ENCODE data around the gene RGS6.

Gene RGS6

DNA sequence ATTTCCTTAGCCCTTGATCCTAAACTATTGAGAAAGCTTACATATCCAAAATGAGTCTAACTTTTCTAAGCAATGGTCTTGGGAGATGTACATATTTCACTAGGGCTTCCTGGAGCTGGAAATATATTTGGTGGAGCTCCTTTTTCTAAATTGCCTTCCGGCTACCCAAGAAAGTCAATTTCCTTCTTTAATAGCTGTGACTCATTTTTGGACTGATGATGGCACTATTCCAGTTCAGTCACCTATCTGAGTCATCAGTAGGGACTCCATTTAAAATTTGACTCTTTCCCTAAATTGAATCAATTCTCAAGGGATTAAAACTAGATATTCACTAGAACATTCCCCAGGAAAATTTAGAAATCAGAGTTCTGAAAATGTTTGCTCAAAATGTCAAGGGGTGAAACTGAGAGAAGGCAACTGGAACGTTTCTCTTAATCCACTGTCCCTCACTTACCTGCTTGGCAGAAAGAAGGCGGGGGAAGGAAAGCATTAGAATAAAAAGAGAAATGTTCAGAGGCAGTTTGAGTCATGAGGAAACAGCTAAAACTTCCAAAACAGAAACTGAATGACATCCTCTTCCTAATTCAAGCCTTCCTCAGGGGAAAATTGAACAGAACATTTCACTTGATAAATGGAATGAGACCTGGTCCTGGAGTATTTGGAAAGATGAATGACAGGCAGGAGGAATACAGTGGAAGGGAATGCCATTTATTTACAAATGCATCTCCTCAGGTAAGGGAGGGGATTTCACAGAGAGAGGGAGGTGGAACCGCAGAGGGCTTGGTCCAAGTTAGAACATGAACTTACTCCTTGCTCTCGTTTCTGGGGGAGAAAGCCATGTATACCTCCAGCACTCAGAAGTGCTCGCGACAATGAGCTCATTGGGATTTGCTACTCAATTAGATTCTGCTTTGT is 91.2 kb downstream of the RGS6 start:
- no peak for DNase-seq

DNA sequence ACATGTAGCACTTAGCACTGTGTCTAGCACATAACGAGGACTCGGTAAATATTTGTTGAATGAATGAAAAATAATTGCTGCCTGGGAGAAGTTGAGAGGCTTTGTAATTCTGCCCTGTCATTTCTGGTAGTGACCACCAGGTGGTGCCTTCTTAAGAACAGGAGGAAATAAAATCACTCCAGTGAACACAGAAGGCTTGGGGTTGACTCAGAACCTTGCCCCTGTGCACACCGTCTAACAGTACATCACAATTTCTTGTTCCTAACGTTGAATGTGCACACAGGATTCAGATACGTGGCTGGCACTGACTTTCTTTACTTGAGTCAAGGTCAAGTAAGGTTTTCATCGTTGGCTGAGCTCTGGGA is 91.8 kb downstream of the RGS6 start:
- DNase-seq: peak in 1 of 2 donors; percentile 19

DNA sequence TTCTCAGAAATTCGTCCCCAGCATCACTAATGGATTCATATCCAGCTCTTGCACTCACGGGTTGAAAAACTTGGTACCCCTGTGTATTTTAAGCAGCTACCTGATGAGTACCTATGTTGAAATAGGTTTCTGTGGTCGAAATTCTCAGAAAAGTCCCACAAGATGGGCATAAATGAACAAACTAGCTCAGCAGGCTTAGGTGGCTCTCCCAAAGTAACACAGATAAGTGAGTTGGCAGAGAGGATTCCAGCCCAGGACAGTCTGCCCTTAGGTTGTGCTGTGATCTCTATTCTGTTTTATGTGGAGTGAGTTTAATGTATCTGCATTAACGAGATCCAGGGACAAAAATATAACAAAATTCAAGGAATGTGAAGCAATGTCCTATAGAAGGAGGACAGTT is 92.3 kb downstream of the RGS6 start:
- DNase-seq: no peak

DNA sequence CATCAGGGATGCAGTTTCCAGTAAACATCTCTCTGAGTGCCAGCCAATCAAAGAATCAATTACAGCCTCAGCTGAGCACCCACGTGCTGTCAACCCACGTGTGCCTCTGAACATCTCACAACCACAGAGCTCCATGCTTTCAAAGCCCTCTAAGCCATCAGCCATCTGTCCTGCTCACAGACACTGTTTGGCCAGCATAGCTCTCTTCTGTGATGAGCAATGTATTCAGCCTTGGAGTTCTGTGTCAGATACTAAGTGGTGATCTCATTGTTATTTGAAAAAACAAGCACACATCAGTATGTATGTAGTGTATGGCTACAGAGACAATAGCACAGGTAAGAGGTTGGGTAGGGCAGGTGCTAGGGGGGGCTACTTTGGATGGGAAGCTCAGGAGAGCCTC is 94.3 kb downstream of the RGS6 start:
- no peak for DNase-seq

DNA sequence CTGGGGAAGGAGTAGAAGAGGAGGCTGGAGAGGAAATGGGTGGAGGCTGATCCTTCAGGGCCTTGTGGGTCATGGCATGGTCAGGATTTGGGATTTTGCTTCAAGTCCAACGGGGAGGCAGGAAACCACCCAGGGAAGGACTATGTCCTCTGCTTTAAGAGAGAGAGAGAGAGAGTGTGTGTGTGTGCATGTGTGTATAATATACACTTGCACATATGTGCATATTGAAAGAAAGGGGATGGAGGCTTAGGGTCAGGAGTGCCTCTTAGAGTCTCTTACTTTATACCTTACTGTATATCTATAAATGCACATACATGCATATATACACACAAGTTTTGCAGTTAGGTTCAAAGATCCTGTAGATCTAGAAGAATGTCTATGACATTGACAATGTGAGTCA is 94.8 kb downstream of the RGS6 start:
- DNase-seq: no peak

DNA sequence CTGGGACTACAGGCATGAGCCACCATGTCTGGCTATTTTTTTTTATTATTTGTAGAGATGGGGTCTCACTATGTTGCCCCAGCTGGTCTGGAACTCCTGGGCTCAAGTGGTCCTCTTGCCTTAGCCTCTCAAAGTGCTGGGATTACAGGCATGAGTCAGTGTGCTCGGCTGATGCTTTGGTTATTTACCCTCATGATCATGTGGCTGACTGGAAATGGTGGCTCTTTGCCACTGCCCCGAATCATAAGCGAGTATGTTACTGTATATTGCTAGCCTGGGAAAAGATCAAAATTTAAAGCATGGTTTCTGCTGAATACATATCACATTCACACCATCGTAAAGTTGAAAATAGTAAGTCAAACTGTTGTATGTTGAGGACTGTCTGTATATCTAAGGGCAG is 101.1 kb downstream of the RGS6 start:
- DNase-seq: no peak

DNA sequence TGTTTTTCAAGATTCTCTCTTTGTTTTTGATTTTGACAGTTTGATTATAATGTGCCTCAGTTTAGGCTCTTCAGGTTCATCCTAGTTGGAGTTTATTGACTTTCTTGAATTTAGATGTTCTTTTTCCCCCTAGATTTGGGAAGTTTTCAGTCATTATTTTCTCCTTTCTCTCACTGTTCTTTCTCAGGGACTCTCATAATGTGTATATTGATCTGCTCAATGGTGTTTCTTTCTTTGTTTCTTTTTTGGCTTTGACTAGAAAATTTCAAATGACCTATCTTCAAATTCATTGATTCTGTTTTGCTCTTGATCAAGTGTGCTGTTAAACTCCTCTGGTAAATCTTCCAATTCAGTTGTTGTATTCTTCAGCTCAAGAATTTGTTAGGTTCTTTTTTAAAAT is 108.3 kb downstream of the RGS6 start:
- no peak for DNase-seq

DNA sequence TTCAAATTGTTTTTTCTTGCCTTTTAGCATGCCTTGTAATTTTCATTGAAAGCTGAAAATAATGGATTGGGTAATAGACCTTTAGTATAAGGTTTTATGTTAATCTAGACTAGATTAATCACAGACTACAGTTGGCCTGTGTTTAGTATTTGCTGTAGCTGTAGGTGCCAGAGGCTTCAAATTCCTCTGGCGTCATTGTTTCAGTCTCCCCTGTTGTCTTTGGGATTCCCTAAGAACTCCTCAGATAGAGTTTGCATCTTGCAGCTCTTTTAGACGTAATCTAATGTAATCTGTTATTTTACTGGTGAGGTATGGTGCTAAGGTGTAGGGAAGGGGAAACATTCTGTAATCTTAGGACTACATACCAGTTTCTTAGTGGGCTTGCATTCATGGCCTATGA is 113.0 kb downstream of the RGS6 start:
- no peak for DNase-seq

DNA sequence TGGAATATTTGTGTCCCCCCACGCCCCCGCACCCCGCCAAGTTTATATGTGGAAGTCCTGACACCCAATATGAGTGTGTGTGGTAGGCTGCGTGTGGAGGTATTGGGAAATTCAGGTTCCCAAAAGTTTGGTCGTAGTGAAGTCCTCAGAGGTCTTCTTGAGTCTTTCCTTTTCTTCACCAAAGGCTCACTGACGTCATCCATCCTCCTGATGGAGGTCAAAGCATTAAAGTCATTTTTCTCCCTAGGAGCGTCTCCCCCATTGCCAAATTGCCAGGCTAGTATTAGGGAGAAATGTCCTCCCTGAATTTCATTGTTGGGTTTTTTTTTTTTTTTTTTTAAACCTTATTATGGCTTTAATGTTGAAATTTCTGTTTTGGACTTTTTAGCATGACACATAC is 113.7 kb downstream of the RGS6 start:
- DNase-seq: no peak

DNA sequence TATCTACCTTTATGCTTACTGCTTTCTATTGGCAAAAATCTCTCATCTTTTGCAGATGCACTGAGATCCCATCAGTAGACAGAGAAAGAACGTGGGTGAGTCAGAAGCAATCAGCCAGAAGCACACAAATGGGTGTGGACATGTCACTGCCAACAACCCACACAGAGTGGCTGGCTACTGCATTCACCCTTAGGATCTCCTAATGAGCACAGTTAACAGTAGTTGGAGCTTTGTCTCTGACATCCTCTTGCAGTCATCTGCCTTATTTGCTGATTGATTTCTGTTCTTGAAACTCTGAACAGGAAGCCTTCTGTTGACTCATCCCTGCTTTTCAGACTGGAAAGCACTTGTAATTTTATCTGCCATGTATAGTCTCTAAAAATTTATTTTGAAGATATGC is 117.2 kb downstream of the RGS6 start:
- DNase-seq: peak; percentile 5 to 19

DNA sequence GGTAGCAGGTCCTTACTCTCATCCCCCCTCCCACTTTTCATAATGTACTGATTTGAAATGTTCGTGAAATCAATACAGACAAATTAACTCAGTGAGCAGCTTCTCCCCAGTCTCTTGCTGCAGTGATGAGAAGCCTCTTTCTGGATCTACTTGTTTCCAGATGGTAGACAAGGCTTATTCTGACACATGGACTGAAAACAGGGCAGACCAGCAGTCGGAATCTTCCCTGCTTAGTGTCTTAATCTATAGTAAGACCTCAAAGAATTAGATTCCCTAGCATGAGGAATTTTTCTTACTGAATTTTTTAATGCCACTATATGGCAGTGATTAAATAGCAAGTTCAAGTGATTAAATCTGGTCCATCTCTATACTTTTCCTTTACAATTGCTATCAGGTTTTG is 120.1 kb downstream of the RGS6 start:
- no peak for DNase-seq

DNA sequence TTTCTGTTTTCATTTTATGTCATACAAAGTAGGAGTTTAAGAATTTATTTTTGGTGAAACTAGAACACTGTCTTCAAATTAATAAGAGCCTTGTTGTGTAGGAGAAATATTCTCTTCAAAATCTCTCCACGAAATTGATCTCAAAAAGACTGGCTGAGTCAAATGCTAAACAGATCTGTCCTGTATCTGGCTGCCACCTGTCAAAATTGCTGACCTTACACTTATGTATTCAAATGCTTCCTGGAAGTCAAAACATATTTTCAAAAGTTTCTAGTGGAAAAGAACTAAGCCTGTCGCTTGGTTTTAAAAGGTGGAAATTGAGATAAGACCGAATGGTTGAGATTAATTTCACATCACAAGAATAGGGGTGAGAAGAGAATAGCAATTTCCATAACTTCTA is 121.4 kb downstream of the RGS6 start:
- no peak for DNase-seq

DNA sequence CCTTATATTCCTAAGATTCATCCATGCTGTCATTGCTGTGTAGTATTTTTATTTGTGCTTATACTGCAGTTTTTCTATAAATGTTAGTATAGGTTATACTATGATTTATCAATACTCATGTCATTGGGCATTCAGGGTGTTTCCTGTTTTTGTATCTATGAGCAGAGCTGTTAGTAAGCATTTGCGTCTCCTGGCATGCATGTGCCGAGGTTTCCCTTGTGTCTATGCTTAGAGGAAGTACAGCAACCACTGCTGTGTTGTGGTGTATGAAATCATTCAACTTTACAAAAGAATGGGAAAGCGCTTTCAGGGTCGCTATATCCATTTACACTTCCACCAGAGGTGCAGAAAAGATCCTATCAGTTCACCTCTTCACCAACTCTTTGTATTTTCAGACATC is 122.7 kb downstream of the RGS6 start:
- DNase-seq: no peak

DNA sequence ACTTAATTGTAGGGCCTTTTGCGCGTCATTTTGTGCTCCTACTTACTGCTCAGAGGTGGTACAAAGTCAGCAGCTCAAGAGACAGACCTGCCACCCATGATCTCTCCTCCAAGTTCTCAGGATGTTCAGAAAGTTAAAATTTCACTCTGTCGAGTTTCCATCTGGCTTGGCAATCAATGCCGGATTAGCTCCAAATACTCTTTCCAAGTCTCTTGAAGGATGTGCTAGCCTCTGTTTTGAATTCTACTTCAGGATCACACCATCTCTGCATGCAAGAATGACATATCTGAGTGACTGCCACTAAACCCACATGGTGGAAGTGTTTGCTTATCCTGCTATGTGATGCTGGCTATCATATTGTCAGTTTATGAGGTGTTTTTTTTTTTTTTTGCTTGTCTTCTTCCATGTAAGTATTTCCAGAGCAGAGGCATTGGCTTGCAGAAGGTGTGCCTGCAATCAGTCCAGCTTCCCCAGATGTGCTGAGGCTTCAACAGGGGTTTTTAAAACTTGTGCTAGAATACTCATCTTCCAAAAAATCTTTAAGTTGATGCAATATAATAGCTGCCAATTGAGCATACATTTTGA is 125.6 kb downstream of the RGS6 start:
- no peak for DNase-seq

DNA sequence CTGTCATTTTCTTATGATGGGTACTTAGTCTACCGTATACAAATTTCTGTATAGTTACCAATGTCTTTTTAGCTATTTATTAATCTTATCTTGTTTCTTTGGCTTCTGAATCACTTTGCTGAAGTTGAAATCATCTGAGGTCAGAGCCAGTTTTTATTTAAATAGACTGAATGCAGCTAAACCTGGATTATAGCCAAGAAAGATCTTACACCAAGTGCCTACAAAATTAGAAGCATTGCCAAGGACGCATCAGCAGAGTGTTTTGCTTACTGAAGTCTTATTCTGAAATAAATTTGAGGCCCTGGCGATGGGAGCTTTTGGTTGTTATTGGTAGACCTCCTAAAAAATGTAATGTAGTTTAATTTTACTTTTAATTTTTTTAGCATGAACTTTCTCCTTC is 128.2 kb downstream of the RGS6 start:
- no peak for DNase-seq

DNA sequence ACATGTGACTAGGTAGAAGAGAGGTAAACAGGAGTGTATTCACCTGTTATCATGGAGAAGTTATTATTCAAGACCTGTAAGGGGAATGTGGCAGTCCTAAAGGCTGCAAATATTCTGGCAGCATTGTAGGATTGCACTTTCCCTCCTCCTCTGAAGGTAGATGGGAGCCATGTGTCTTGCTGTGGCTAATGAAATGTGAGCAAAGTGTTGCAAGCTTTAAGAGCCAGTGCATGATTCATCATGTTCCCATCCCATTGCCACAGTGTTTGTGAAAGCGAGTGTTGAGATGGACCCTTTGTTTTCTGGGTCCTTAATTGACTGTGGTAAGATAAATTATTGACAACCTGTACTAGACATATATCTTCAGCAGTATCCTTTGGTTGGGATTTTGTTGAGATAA is 128.7 kb downstream of the RGS6 start:
- no peak for DNase-seq

DNA sequence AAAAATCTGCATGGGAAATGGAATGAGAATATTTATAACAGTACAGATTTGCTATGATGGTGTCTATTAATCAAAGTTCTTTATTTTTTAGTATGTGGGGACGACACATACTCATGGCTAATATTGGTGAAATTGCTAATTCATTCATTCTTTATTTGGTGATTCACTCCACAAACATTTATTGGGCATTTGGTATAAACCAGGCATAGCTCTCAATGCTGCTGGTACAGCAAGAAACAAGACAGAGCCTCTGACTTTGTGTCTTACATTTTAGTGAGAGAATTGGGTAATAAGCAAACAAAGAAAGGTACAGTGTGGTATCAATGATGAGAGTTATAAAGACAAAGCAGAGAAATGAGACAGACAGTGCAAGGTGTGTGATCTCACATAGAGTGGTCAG is 129.5 kb downstream of the RGS6 start:
- DNase-seq: no peak

DNA sequence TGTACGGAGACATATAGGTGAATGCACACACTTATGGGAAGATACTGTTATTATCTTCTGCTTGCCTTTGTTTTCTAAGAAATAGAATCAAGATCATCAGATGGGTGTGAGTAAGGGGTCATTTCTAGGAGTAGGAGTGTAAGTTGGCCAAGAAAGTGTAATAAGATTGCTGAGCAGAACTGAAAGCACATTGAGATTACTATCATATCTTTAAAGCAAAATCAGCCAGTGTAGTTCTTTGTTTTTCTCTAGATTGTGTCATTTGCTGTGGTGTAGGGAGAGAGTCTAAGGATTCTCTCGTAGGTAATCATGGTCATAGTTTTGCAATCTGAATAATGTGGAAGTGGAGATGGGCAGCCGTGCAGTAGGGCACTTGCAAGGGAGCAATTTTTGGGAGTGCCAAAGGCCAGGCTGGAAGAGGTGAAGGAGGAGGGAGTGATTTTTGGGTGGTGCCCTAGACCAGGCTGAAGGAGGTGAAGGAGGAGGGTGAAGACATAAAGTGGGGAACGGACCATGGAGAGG is 131.6 kb downstream of the RGS6 start:
- no peak for DNase-seq

DNA sequence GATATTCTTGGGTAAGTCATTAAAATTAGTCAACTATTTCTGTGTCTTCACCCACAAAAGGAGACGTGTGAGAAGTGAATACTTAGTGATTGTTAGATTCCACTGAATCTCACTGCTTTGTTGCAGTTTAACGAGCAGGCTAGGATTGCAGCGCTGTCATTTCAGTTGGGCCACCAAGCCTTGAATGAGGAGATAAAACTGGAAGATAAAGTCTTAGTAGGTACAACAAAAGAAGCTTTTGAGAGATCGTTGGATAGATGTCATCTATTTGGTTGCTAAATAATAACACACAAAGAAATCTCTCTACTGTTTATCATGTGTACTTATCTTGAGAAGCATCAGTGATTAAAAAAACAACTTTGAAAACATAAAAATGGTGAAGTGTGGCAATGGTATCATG is 132.3 kb downstream of the RGS6 start:
- no peak for DNase-seq

DNA sequence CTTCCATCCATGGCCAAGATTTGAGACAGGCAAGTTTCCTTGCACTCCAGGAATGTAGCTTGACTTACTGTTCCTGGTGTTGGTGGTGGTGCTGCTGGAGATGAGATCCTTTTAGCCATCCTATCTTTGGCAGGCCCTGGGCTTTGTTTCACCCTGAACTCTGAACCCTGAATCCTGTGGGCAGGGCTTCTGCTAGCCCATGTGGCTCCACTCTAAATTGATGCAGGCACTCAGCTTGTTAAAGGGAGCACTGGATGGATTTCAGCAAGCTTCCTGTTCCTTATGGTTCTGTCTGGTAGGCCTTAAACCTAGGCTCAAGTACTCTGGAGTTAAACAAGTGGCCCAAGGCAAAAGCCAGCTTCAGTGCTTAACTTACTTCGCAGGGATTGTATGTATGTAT is 138.2 kb downstream of the RGS6 start:
- no peak for DNase-seq

DNA sequence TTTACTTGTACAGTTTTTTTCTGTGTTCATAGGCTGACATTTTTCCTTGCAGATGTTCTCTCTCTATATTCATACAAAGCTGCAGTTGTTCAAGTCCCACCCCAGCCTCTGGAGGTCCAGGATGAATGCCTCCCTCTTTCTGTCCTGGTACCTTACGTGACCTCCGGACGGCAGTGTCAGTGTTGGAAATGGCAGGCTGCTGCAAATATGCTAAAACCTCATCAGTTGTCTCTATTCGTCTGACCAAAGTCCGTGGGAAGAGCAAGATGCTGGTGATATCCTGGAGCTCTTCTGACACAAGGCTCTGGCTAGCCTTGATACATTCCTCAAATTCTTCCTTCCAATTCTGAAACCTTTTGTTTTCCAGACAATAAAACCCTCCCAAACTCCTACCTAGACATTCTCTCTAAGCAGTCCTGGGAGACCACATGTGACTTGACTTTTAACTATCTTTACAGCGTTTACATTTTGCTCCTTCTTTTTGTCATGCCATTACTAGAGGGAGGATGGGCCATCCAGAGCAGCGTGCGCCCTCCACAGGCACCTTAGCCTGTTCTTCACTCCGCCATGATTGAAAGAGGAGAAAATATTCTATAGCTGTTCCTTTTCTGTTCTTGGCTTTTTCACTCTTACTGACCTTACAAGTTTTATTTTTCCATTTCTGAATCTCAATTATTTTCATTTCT is 143.6 kb downstream of the RGS6 start:
- DNase-seq: no peak

DNA sequence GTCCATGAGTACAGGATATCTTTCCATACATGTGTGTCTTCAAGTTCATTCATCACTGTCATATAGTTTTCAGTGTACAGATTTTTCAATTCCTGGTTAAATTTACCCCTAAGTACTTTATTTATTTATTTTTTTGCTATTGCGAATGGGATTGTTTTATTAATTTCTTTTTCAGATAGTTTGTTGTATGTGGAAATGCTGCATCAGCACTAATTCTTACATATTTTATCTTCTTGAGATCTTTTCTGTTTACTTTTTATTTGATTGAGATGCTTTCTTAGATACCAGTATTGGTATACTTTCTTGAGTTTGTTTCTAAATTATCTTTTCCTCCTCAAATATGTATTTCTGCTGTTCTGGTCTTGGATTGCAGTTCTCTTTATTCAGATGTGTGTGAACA is 148.9 kb downstream of the RGS6 start:
- no peak for DNase-seq

DNA sequence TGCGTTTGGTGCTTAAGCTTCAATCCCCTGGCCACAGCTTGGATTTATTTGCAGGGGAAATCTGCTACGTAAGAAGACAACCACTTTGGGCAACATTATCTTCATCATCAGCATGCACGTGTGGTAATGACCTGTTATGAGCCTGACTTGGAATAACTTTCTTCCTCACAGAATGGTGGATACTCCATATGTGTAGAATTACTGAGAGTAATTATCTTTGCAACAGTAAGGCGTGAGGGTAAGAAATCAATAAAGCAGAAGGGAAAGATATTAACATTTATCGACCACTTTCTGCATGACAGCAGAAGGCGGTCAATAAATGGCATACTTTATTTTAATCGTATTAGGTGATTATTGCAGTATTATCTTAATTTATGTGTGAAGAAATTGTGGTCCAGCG is 152.7 kb downstream of the RGS6 start:
- no peak for DNase-seq

DNA sequence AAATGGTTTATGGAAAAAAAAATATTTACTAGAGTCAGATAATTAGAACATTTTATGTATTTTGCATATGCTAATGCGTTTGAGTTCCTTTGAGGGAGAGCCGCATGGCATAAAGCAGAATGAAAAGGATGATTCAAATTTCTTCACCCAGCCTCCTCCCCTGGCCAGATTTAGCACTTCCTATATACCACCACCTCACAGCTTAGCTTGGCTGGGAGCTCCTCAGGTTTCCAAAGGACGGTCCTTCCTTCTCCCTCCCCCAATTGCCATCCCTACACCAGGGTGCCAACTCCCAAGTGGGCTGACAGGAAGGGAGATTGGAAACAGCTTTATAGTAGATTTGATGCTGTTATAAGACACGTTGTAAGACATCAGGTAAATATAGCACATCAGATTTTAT is 157.4 kb downstream of the RGS6 start:
- DNase-seq: no peak

All from stimulated activated CD4-positive, alpha-beta T cell treated with anti-CD3 and anti-CD28 coated beads, Interleukin-2, amount 100 ng/mL, for 48 hours (primary cell).